Omental fat pad (tissue), 4 donors: ENCODE data around the gene VPS18. TPM values are rescaled to one million over a fixed set of nuclear protein-coding genes. Genes with fewer than 3 reads are reported as not detected.

Experiments used
- ATAC-seq: fragments of 150-250 bp; one replicate; pipeline ENCODE4 v1.9.1; 2016; ENCODE audit warnings: mild to moderate bottlenecking, moderate library complexity; ENCODE audit not compliant: low FRiP score
- DNase-seq: peaks from one replicate; pipeline ENCODE4 v3.0.0-alpha.2; 2019; ENCODE audit warnings: low spot score
- total RNA-seq, 4 donors: library from RNA; depleted of rRNA; stranded (reverse); fragments of >200 nt; gene quantifications; one replicate each; pipeline ENCODE4 v1.1.0, GENCODE V29; 2016
- TF ChIP-seq, protein P1 (sequence below), 3 donors: fragments of 450-650 bp; IDR thresholded peaks; one replicate each; pipeline ENCODE4 v1.5.1; 2016 to 2017; ENCODE audit warnings: antibody characterized with exemption in 3 of 3, mild to moderate bottlenecking in 3 of 3, moderate library complexity in 2 of 3

Gene VPS18
- total RNA-seq, 4 donors from 2014 or later: 25.2 to 32.9 (median 28.9) TPM

DNA sequence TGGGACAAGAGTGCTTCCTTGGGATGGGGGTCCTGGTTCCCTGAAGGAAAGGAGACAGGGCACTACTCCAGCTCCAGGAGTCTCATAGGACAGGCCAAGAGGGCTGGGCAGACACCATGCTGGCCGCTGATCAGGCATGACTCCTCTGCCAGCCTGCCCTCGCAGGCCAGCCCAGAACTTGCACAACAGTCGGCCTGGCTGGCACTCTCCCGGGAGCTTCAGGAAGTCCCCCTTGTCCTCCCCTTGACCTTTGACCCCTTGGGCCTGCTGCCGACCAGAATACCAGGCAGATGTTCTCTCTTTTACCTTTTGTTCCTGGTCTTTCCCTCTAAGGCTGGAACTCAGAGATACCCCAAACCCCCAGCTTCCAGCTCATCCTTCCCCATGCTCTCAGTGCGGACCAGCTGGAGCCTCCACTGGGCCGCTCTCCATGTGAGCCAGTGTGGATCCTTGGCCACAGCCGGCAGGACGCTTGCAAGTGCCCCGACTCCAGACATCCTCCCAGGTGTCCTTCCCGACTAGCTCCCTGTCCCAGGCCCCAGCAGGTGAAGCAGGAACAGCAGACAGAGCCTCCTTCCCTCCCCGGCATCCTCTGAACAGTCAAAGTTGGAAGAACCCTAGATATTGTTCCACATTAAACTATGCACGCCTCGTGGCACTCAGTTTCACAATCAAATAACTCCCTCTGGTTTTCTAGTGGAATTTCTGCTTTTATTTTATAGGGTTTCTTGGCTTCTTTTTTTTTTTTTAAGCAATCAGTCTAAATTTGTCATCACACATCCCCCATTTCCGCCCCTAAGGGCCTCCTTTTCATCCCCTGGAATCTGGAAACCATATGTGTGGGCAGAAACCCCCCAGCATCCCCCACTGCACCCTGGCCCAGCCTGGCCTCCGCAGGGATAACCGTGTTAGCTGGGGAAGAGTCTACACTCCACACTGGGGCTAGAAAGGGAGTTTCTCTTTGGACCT is 15.7 kb downstream of the VPS18 start:
- peak; percentile 25 for ATAC-seq

DNA sequence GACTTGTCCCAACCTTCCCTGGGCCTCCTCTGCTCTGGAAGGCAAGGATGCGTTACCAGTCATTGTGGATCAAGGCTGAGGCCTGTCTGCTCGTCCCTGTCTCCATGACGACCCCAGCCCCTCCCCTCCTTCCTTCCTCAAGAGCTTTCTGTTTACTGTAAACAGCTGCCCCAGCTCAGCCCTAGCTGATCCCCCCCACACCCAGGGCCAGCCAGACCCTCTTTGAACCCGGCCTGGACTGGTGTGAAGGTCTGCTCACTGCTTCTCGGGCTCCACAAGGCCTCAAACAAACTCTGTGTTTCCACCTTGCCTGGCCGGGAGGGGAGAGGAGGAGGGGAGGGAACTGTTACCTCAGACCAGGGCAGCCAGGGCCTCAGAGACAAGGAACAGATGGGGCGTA is 16.9 kb downstream of the VPS18 start:
- no peak for DNase-seq
- no peak for ATAC-seq
- TF ChIP-seq, protein P1, sequence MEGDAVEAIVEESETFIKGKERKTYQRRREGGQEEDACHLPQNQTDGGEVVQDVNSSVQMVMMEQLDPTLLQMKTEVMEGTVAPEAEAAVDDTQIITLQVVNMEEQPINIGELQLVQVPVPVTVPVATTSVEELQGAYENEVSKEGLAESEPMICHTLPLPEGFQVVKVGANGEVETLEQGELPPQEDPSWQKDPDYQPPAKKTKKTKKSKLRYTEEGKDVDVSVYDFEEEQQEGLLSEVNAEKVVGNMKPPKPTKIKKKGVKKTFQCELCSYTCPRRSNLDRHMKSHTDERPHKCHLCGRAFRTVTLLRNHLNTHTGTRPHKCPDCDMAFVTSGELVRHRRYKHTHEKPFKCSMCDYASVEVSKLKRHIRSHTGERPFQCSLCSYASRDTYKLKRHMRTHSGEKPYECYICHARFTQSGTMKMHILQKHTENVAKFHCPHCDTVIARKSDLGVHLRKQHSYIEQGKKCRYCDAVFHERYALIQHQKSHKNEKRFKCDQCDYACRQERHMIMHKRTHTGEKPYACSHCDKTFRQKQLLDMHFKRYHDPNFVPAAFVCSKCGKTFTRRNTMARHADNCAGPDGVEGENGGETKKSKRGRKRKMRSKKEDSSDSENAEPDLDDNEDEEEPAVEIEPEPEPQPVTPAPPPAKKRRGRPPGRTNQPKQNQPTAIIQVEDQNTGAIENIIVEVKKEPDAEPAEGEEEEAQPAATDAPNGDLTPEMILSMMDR (IDR thresholded peaks at IDR 0.05): no peak

More for the DNA sequence above, 15.7 kb downstream of the VPS18 start:
- DNase-seq: no peak
- TF ChIP-seq, protein P1 (IDR thresholded peaks at IDR 0.05): no peak

DNA sequence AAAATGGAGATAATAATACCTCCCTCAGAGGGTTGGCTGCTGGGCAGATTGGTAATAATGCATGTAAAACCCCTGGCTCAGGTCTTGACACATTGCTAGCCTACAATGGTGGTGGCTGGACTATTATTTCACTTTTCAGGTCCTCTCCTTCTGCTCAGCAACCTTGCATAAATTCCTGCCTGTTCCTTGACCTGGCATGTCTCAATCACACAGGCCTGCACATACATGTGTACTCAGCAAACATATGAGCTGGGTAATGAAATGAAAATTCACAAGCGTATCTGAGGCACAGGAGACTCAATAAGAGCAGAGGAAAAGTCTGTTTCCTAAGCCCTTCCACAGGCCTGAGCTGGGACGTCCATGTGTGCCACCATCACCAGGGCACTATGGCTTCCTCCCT is 17.4 kb downstream of the VPS18 start:
- ATAC-seq (no peak), DNase-seq (no peak)
- TF ChIP-seq, protein P1 (IDR thresholded peaks at IDR 0.05): no peak

DNA sequence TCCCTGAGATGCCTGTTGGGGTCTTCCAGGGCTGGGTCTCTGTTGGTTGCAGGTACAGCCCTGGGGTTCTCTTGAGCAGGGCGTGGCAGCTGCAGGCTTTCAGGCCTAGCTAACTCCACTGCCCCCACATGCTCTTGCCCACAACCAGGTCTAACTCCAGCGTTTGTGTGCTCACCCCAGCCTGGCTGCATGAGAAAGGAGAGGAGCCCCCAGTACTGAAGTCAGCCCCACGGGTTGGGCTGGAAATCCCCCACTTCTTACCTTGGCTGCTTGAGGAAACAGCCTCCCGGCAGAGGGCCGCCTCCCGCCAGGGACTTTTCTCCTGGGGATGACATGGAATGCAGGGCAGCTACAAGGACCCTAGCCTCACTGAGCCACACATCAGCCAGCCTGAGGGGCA is 18.2 kb downstream of the VPS18 start:
- DNase-seq: no peak
- ATAC-seq: no peak
- TF ChIP-seq, protein P1 (IDR thresholded peaks at IDR 0.05): no peak

DNA sequence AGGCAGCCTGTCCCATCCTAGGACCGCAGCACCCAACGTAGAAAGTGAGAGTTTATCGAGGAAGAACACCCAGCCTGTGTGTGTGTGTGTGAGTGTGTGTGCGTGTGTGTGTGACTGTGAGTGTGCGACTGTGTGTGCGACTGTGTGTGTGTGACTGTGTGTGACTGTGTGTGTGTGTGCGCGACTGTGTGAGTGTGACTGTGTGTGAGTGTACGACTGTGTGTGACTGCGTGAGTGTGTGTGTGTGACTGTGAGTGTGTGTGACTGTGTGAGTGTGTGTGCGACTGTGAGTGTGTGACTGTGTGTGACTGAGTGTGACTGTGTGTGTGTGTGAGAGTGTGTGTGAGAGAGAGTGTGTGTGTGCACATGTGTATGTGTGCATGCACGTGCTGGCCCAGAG is 19.8 kb downstream of the VPS18 start:
- TF ChIP-seq, protein P1 (IDR thresholded peaks at IDR 0.05): no peak
- no peak for DNase-seq
- no peak for ATAC-seq

DNA sequence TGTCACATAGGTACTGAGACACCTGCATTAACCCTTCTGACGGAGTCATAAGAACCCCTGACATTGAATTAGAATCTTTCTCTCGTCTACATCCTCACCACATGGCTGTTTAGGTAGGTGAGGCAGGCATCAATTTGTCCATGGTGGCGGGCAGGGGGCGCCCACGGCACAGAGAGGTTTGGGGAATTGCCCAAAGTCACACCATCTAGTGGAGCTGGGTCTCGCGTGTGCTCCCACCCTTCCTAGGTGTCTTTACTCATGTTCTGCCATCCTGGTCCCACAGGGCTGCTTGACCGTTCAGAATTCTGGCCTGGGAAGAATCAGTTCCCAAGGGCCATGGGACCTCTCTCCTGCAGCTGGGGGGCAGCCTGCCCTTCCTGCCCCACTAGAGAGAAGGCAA is 20.2 kb downstream of the VPS18 start:
- ATAC-seq (no peak), DNase-seq (no peak)
- TF ChIP-seq, protein P1 (IDR thresholded peaks at IDR 0.05): no peak
